K562 (cell line): ENCODE results near the gene UBE2I. TPM values are rescaled to one million over a fixed set of nuclear protein-coding genes. Genes with fewer than 3 reads are reported as not detected.

ENCODE experiments used
- ELF1 ChIP-seq: fragments of 200-800 bp; sonication (Bioruptor generic); IDR thresholded peaks from 2 replicates; pipeline ENCODE4 v1.6.1; 2016; ENCODE audit warnings: missing genetic modification characterization, missing compliant biosample characterization
- ELF2 ChIP-seq: fragments of 250-450 bp; sonication (Bioruptor Pico); IDR thresholded peaks from 2 replicates; pipeline ENCODE4 v1.5.0; 2021; ENCODE audit warnings: mild to moderate bottlenecking
- KDM1A ChIP-seq, 2 experiments: fragments of 450-650 bp; IDR thresholded peaks; 2 replicates each; pipeline ENCODE4 v1.6.1; 2016; ENCODE audit warnings: mild to moderate bottlenecking in 2 of 2
- MBD2 ChIP-seq: sonication (generic); IDR thresholded peaks from 2 replicates; pipeline ENCODE4 v1.6.1; 2016; ENCODE audit warnings: low read depth, borderline replicate concordance
- NELFE ChIP-seq: IDR thresholded peaks from 2 replicates; pipeline ENCODE4 v1.6.1; 2011; ENCODE audit warnings: mild to moderate bottlenecking; ENCODE audit not compliant: insufficient read depth, insufficient read length
- NONO ChIP-seq, 2 experiments: fragments of 200-400 bp in 1 of 2; fragments of 450-650 bp in 1 of 2; formaldehyde crosslinking in 1 of 2; IDR thresholded peaks; 2 replicates each; pipeline ENCODE4 v1.6.1; 2017; ENCODE audit warnings: low read depth in 2 of 2, mild to moderate bottlenecking in 2 of 2, moderate library complexity in 2 of 2, low read length in 1 of 2
- POLR2AphosphoS2 ChIP-seq: IDR thresholded peaks from 2 replicates; pipeline ENCODE4 v1.6.1; 2012; ENCODE audit warnings: low read length, improper control_type of control experiment
- POLR2AphosphoS5 ChIP-seq: IDR thresholded peaks from 2 replicates; pipeline ENCODE4 v1.6.1; 2011; ENCODE audit warnings: mild to moderate bottlenecking, low read depth, low read length, moderate library complexity; ENCODE audit not compliant: control insufficient read depth, insufficient read depth
- PPARD ChIP-seq: fragments of 250-450 bp; sonication (Bioruptor Pico); IDR thresholded peaks from 2 replicates; pipeline ENCODE4 v1.8.0; 2022; ENCODE audit warnings: inconsistent platforms, mild to moderate bottlenecking, moderate library complexity
- ZNF197 ChIP-seq: fragments of 200-800 bp; sonication (Bioruptor generic); IDR thresholded peaks from 2 replicates; pipeline ENCODE4 v1.6.1; 2016; ENCODE audit warnings: low read depth, missing genetic modification characterization, missing compliant biosample characterization
- ZNF699 ChIP-seq: fragments of 250-450 bp; sonication (Bioruptor Pico); IDR thresholded peaks from 2 replicates; pipeline ENCODE4 v1.8.0; 2021; ENCODE audit warnings: mild to moderate bottlenecking, moderate library complexity; ENCODE audit not compliant: insufficient replicate concordance
- ZNF76 ChIP-seq: fragments of 250-450 bp; sonication (Bioruptor Pico); IDR thresholded peaks from 2 replicates; pipeline ENCODE4 v1.4.0; 2020; ENCODE audit warnings: mild to moderate bottlenecking, moderate library complexity, borderline replicate concordance
- polyA plus RNA-seq, 8 experiments: library from polyadenylated mRNA; depleted of rRNA in 4 of 8; stranded (reverse) in 5 of 8; unstranded in 3 of 8; fragments of >200 nt; fragmentation: Nextera tagmentation in 2 of 8; fragmentation: Illumina TruSeq in 1 of 8; extraction: Ambion mirVana in 2 of 8; extraction: Trizol in 1 of 8; gene quantifications; 2 replicates each; pipeline versions ENCODE4 v1.2.1 to v1.2.3, GENCODE V29; 2011 to 2014; ENCODE audit warnings: inconsistent platforms in 1 of 8, missing spikeins in 1 of 8
- total RNA-seq, 7 experiments: library from RNA; depleted of rRNA in 6 of 7; stranded (reverse); fragments of >200 nt in 6 of 7; fragmentation: Illumina TruSeq in 2 of 7; extraction: Trizol in 2 of 7; gene quantifications; 2 replicates each; pipeline versions ENCODE4 v1.2.1 to v1.2.3, GENCODE V29; 2011 to 2021; ENCODE audit warnings: low replicate concordance in 1 of 7
- TF ChIP-seq, protein P1 (sequence below): fragments of 450-650 bp; formaldehyde crosslinking; IDR thresholded peaks from 2 replicates; pipeline ENCODE4 v1.4.0; 2022; ENCODE audit warnings: missing genetic modification characterization
- TF ChIP-seq, protein P2 (sequence below): fragments of 250-450 bp; sonication (Bioruptor Pico); IDR thresholded peaks from 2 replicates; pipeline ENCODE4 v1.8.0; 2022; ENCODE audit warnings: moderate library complexity, mild to moderate bottlenecking, inconsistent platforms
- TF ChIP-seq, protein P3 (sequence below), 2 experiments: IDR thresholded peaks in 1 of 2; conservative IDR thresholded peaks in 1 of 2; 2 replicates each; pipeline ENCODE4 v1.6.1; 2016; ENCODE audit warnings: low read depth in 2 of 2, mild to moderate bottlenecking in 1 of 2, missing compliant biosample characterization in 1 of 2, missing genetic modification characterization in 1 of 2, moderate library complexity in 1 of 2
- TF ChIP-seq, protein P4 (sequence below): fragments of 450-650 bp; conservative IDR thresholded peaks from 2 replicates; pipeline ENCODE4 v1.6.1; 2016; ENCODE audit warnings: missing genetic modification characterization, low read depth, mild to moderate bottlenecking, control low read depth, missing compliant biosample characterization
- TF ChIP-seq, protein P5 (sequence below): fragments of 250-450 bp; sonication (Bioruptor Pico); IDR thresholded peaks from 2 replicates; pipeline ENCODE4 v1.8.0; 2021; ENCODE audit warnings: moderate library complexity, mild to moderate bottlenecking, inconsistent platforms

Gene UBE2I
- total and polyA plus RNA-seq, 9 of the 15 experiments (the other 6 are each of a cell fraction or from before 2014, with no cell fraction given), result 36.6 to 254 (median 104) TPM

DNA sequence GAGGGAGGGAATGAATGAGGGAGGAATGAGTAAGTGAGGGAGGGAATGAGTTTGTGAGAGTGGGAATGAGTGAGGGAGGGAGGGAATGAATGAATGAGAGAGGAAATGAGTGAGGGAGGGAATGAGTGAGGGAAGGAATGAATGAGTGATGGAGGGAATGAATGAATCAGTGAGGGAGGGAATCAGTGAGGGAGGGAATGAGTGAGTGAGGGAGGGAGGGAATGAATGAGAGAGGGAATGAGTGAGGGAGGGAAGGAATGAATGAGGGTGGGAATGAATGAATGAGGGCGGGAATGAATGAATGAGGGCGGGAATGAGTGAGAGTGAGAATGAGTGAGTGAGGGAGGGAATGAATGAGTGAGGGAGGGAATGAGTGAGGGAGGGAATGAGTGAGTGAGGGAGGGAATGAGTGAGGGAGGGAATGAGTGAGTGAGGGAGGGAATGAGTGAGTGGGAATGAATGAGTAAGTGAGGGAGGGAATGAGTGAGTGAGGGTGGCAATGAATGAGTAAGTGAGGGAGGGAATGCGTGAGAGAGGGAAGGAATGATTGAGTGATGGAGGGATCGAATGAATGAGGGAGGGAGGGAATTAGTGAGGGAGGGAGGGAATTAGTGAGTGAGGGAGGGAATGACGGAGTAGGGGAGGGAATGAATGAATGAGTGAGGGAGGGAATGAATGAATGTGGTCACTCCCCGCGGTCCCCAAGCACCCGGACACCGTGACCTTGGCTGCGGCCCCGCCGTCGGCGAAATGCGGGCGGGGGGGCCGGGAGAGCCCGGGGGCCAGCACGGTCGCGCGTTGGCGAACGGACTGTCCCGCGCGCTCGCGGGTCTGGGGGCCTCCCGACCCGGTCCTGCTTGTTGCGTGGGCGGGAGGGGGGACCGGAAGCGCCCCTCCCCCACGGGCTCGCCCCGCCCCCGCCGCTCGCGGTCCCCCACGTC, 1.1 kb upstream of the UBE2I start (continued):
- TF ChIP-seq, protein P1, sequence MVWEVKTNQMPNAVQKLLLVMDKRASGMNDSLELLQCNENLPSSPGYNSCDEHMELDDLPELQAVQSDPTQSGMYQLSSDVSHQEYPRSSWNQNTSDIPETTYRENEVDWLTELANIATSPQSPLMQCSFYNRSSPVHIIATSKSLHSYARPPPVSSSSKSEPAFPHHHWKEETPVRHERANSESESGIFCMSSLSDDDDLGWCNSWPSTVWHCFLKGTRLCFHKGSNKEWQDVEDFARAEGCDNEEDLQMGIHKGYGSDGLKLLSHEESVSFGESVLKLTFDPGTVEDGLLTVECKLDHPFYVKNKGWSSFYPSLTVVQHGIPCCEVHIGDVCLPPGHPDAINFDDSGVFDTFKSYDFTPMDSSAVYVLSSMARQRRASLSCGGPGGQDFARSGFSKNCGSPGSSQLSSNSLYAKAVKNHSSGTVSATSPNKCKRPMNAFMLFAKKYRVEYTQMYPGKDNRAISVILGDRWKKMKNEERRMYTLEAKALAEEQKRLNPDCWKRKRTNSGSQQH (CRISPR knock-in tag), result no peak
- TF ChIP-seq ELF2 (CRISPR knock-in tag) (no peak), ZNF699 (CRISPR knock-in tag) (no peak), KDM1A (IDR thresholded peaks at IDR 0.05) (peak in 1 of 2 experiments; percentile 66; a peak in 2 of 4 replicates), ZNF76 (CRISPR knock-in tag) (no peak), NONO (IDR thresholded peaks at IDR 0.05; ENCODE audit: low read depth in 2 of 2, low read length in 1 of 2) (peak in 1 of 2 experiments; percentile 69; a peak in 3 of 4 replicates), POLR2AphosphoS5 (peak; percentile 70; the same call in 1 of the 2 replicates), POLR2AphosphoS2 (no peak), MBD2 (no peak), PPARD (CRISPR knock-in tag) (no peak), ELF1 (peak; percentile 66), NELFE (no peak), ZNF197 (CRISPR knock-in tag) (peak; percentile 70; the same call in 1 of the 2 replicates)
- TF ChIP-seq, protein P2, sequence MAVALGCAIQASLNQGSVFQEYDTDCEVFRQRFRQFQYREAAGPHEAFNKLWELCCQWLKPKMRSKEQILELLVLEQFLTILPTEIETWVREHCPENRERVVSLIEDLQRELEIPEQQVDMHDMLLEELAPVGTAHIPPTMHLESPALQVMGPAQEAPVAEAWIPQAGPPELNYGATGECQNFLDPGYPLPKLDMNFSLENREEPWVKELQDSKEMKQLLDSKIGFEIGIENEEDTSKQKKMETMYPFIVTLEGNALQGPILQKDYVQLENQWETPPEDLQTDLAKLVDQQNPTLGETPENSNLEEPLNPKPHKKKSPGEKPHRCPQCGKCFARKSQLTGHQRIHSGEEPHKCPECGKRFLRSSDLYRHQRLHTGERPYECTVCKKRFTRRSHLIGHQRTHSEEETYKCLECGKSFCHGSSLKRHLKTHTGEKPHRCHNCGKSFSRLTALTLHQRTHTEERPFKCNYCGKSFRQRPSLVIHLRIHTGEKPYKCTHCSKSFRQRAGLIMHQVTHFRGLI (CRISPR knock-in tag), result no peak
- TF ChIP-seq, protein P3, sequence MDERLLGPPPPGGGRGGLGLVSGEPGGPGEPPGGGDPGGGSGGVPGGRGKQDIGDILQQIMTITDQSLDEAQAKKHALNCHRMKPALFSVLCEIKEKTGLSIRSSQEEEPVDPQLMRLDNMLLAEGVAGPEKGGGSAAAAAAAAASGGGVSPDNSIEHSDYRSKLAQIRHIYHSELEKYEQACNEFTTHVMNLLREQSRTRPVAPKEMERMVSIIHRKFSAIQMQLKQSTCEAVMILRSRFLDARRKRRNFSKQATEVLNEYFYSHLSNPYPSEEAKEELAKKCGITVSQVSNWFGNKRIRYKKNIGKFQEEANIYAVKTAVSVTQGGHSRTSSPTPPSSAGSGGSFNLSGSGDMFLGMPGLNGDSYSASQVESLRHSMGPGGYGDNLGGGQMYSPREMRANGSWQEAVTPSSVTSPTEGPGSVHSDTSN (CRISPR knock-in tag; IDR thresholded peaks at IDR 0.05; ENCODE audit: low read depth), result no peak
- TF ChIP-seq, protein P3 (tag; conservative IDR thresholded peaks at IDR 0.05; ENCODE audit: low read depth), result no peak
- TF ChIP-seq, protein P4, sequence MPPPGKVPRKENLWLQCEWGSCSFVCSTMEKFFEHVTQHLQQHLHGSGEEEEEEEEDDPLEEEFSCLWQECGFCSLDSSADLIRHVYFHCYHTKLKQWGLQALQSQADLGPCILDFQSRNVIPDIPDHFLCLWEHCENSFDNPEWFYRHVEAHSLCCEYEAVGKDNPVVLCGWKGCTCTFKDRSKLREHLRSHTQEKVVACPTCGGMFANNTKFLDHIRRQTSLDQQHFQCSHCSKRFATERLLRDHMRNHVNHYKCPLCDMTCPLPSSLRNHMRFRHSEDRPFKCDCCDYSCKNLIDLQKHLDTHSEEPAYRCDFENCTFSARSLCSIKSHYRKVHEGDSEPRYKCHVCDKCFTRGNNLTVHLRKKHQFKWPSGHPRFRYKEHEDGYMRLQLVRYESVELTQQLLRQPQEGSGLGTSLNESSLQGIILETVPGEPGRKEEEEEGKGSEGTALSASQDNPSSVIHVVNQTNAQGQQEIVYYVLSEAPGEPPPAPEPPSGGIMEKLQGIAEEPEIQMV (tag), result no peak
- TF ChIP-seq, protein P5, sequence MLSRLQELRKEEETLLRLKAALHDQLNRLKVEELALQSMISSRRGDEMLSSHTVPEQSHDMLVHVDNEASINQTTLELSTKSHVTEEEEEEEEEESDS (CRISPR knock-in tag), result no peak
